Right cardiac atrium (tissue), 5 donors: ENCODE measurements around the gene MCC. TPM values are rescaled to one million over a fixed set of nuclear protein-coding genes. Genes with fewer than 3 reads are reported as not detected.

Source experiments
- ATAC-seq, 2 donors: fragments of 200-7000 bp; cut with Tn5 transposase; one replicate each; pipeline versions ENCODE4 v1.8.0 to v1.9.1; 2020; ENCODE audit warnings: moderate library complexity in 2 of 2, mild to moderate bottlenecking in 1 of 2
- DNase-seq, 3 donors: peaks; one replicate each; pipeline ENCODE4 v3.0.0-alpha.2; 2020
- H3K27ac ChIP-seq: one replicate; pipeline ENCODE4 v1.5.1; 2013; ENCODE audit warnings: mild to moderate bottlenecking, low read length, control low read depth, moderate library complexity
- H3K27me3 ChIP-seq: one replicate; pipeline ENCODE4 v1.6.1; 2013; ENCODE audit not compliant: control insufficient read depth, insufficient read depth
- H3K4me1 ChIP-seq: one replicate; pipeline ENCODE4 v1.6.1; 2013; ENCODE audit warnings: low read length; ENCODE audit not compliant: control insufficient read depth, insufficient read depth
- H3K4me3 ChIP-seq: one replicate; pipeline ENCODE4 v1.5.1; 2013; ENCODE audit warnings: low read length, control low read depth
- H3K9me3 ChIP-seq: one replicate; pipeline ENCODE4 v1.6.1; 2013; ENCODE audit warnings: low read length; ENCODE audit not compliant: control insufficient read depth
- WGBS: extraction: QIAGEN DNeasy Blood & Tissue Kit; methylation state at CpG from one replicate; pipeline ENCODE4 v1.1.7; 2013; 5-methylcytosine and 5-hydroxymethylcytosine counted together
- intact Hi-C, 4 donors: fragments of 100-400 bp; cut with DNase I; formaldehyde crosslinking; loops; one replicate each; pipeline versions ENCODE4 v1.11.0 to v1.14.0; 2022 to 2023
- polyA plus RNA-seq: library from polyadenylated mRNA; stranded (reverse); fragments of 200-250 nt; gene quantifications from one replicate; pipeline ENCODE4 v1.2.3, GENCODE V29; 2013
- total RNA-seq, 4 donors: library from RNA; stranded (reverse); fragmentation: NEBNext Ultra II Directional; extraction: Animal tissue kit (Norgen Biotek cat#: 25700); gene quantifications; one replicate each; pipeline ENCODE4 v1.2.1, GENCODE V29; 2021
- donor health status: healthy with polysubstance abuse.
- donor health status: DM: no; HTN: yes; CAD: no.
- donor health status: DM: no; HTN: no; CAD: no.
- donor health status: DM: no; HTN: yes; CAD: no; lungs with severe emphysema.
- donor health status: DM: yes; HTN: yes; CAD: no.

The MCC gene
- total and polyA plus RNA-seq, 5 donors, result 6.9 to 33.6 (median 27.0) TPM

GRCh38 chr5:113039229-113039933 lies 448.9 kb downstream of the MCC start:
- ATAC-seq, result no peak

GRCh38 chr5:113038714-113039113 lies 449.5 kb downstream of the MCC start:
- DNase-seq (peak in 1 of 3 donors; percentile 43), ATAC-seq (no peak)
- intact Hi-C loops, result no loop called here
- Histone ChIP-seq H3K4me3 (no peak overlapping the region), H3K27ac (no peak overlapping the region), H3K9me3 (no peaks in the 10 kb centered on the region), H3K4me1 (peaks cover 6% of the 10 kb centered on the region), H3K27me3 (no peaks in the 10 kb centered on the region)
- 69% methylated on average over 9 of the region's 9 CpGs for WGBS

More at GRCh38 chr5:113039229-113039933, 448.9 kb downstream of the MCC start:
- Histone ChIP-seq H3K27me3 (no peaks in the 10 kb centered on the region), H3K4me1 (peaks cover 10% of the 10 kb centered on the region), H3K4me3 (no peak overlapping the region), H3K27ac (no peak overlapping the region), H3K9me3 (no peaks in the 10 kb centered on the region)
- WGBS, result 85% methylated on average over 14 of the region's 14 CpGs
- DNase-seq, result no peak
- intact Hi-C loops, result no loop called here

- ATAC-seq, result no peak
Measured at GRCh38 chr5:113038136-113038535, 450.1 kb downstream of the MCC start.

DNA sequence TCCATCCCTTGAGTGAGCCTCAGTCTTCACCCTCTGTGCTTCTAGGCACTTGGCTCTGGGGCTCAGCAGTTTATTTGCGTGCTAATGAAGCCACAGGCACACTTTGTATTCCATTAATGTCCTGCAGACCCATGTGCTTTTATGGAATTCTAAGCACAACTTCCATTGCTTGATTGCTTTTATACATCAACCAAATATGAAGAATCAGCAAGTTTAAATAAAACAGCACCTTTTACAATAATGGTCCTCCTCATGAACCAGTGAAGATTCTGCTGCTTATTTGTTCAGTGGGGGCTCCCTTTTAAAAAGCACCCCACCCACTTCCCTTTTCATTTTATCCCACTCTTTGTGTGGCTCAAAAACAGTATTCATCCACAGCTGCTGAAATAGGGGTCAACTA lies 451.4 kb downstream of the MCC start:
- Histone ChIP-seq H3K9me3 (no peaks in the 10 kb centered on the region), H3K4me3 (no peak overlapping the region), H3K27me3 (no peaks in the 10 kb centered on the region), H3K27ac (no peak overlapping the region), H3K4me1 (no peaks in the 10 kb centered on the region)
- ATAC-seq, result no peak
- intact Hi-C loops, result no loop called here
- WGBS, result 96% methylated on average over 1 of the region's 1 CpG
- DNase-seq, result no peak

More at GRCh38 chr5:113038136-113038535, 450.1 kb downstream of the MCC start:
- 96% methylated on average over 1 of the region's 1 CpG for WGBS
- H3K27me3 ChIP-seq, result no peaks in the 10 kb centered on the region
- H3K4me1 ChIP-seq, result no peaks in the 10 kb centered on the region
- no peak overlapping the region for H3K4me3 ChIP-seq
- intact Hi-C loops, result no loop called here
- no peak for DNase-seq
- H3K9me3 ChIP-seq, result no peaks in the 10 kb centered on the region
- H3K27ac ChIP-seq, result no peak overlapping the region

DNA sequence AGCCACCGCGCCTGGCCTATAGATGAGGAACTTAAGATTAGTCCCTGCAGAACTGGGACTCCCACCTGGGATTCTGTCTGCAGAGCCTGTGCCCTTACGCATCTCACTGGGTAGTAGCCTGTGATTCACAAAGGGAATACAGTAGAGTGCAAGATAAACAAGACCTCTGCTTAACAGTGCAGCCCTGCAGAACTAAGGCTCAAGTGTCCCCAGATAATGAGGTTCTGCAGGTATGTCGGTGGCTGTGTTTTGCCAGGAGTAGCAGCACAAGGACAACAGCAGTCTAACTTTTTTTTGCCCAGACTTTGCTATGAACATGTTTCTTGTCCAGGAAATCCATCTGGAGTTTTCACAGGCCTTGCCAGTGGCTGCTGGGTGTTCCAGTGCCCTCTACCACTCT lies 451.9 kb downstream of the MCC start:
- intact Hi-C loops, result no loop called here
- Histone ChIP-seq H3K9me3 (no peaks in the 10 kb centered on the region), H3K27ac (no peak overlapping the region), H3K4me1 (no peaks in the 10 kb centered on the region), H3K4me3 (no peak overlapping the region), H3K27me3 (no peaks in the 10 kb centered on the region)
- ATAC-seq, result no peak
- 97% methylated on average over 4 of the region's 4 CpGs for WGBS
- no peak for DNase-seq

GRCh38 chr5:113035096-113035495 lies 453.2 kb downstream of the MCC start:
- Histone ChIP-seq H3K27me3 (no peaks in the 10 kb centered on the region), H3K4me3 (no peak overlapping the region), H3K27ac (no peak overlapping the region), H3K9me3 (no peaks in the 10 kb centered on the region), H3K4me1 (no peaks in the 10 kb centered on the region)
- WGBS, result 64% methylated on average over 1 of the region's 1 CpG
- ATAC-seq (no peak), DNase-seq (no peak)
- intact Hi-C loops, result no loop called here

GRCh38 chr5:113034182-113034773 lies 454.0 kb downstream of the MCC start:
- intact Hi-C loops, result no loop called here
- peak overlapping the region; percentile 25 for H3K27ac ChIP-seq
- no peaks in the 10 kb centered on the region for H3K9me3 ChIP-seq
- DNase-seq (peak in 1 of 3 donors; percentile 55), ATAC-seq (peak; percentile 51 to 57)
- H3K4me1 ChIP-seq, result peaks cover 2% of the 10 kb centered on the region
- 85% methylated on average over 13 of the region's 13 CpGs for WGBS
- no peak overlapping the region for H3K4me3 ChIP-seq
- H3K27me3 ChIP-seq, result no peaks in the 10 kb centered on the region

- intact Hi-C loops, result no loop called here
- H3K4me1 ChIP-seq, result peaks cover 2% of the 10 kb centered on the region
- no peaks in the 10 kb centered on the region for H3K27me3 ChIP-seq
- DNase-seq, result no peak
- no peaks in the 10 kb centered on the region for H3K9me3 ChIP-seq
- WGBS, result 78% methylated on average over 2 of the region's 2 CpGs
- H3K27ac ChIP-seq, result no peak overlapping the region
- no peak overlapping the region for H3K4me3 ChIP-seq
- ATAC-seq, result no peak
Measured at GRCh38 chr5:113031557-113031956, 456.7 kb downstream of the MCC start.

- H3K27me3 ChIP-seq, result no peaks in the 10 kb centered on the region
- H3K27ac ChIP-seq, result no peak overlapping the region
- intact Hi-C loops, result no loop called here
- no peaks in the 10 kb centered on the region for H3K9me3 ChIP-seq
- WGBS, result 72% methylated on average over 8 of the region's 8 CpGs
- ATAC-seq (no peak), DNase-seq (no peak)
- H3K4me3 ChIP-seq, result no peak overlapping the region
- H3K4me1 ChIP-seq, result peaks cover 2% of the 10 kb centered on the region
Measured at GRCh38 chr5:113031104-113031503, 457.1 kb downstream of the MCC start.

DNA sequence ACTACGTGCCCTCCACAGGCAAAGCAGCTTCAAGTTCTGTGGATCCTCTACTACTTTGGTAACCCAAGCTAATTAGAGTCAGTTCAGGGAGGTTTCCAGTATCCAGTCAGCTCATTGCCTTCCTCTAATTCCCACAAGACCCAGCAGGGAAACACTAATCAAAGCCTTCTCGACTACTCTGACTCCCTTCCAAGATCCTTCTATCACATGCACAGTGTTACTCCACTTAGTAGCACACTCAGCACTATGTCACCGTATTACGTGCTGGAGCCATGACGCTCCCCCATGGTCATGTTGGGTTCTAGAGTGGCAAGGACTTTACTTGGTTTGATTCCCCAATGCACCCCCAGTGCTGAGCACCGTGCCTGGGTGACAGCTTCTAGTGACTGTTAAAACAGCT lies 458.6 kb downstream of the MCC start:
- peak; percentile 35 to 67 for ATAC-seq
- Histone ChIP-seq H3K4me3 (no peak overlapping the region), H3K9me3 (no peaks in the 10 kb centered on the region), H3K4me1 (peaks cover 2% of the 10 kb centered on the region), H3K27me3 (no peaks in the 10 kb centered on the region), H3K27ac (no peak overlapping the region)
- no peak for DNase-seq
- intact Hi-C loops, result no loop called here
- 59% methylated on average over 6 of the region's 6 CpGs for WGBS

DNA sequence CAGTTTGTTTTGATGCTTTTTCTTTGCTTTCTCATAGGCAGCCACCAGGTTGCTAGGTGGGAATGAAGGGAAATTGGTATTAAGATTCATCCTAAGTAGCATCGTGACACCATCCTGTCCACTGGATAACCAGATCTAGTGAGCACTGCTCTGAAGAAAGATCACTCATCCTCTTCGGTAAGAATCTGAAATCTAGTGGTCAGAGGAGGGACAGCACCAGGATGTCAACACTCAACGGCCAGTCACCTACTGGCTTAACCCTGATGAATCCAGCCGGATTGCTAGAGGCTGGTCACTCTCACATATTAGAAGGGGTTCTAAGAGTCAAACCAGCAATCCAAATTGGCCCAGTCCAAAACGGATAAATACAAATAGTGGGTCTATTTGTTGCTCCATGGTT lies 460.8 kb downstream of the MCC start:
- Histone ChIP-seq H3K9me3 (no peaks in the 10 kb centered on the region), H3K27ac (no peak overlapping the region), H3K27me3 (no peaks in the 10 kb centered on the region), H3K4me1 (peaks cover 4% of the 10 kb centered on the region), H3K4me3 (no peak overlapping the region)
- DNase-seq (no peak), ATAC-seq (no peak)
- 82% methylated on average over 5 of the region's 5 CpGs for WGBS
- intact Hi-C loops, result no loop called here
